Common myeloid progenitor, CD34-positive (primary cell): ENCODE data around the gene MAP2K4.

Experiments used
- CTCF ChIA-PET: fragments of 350-600 bp; sonication (Branson Sonifier 250); formaldehyde crosslinking; loops from one replicate; lab custom pipeline; 2021; ENCODE audit warnings: antibody characterized with exemption; lab: Charles Lee
- POLR2A ChIA-PET: fragments of 350-600 bp; sonication (Branson Sonifier 250); formaldehyde crosslinking; loops from one replicate; lab custom pipeline; 2021; ENCODE audit warnings: antibody characterized with exemption; lab: Charles Lee
- DNase-seq, 3 donors: peaks; one replicate each; pipeline versions ENCODE4 v3.0.0 to v3.0.0-alpha.2; 2013
- H3K27ac ChIP-seq, 2 experiments: 1 replicate in 1 of 2; 2 replicates in 1 of 2; pipeline ENCODE4 v1.7.0; 2013; ENCODE audit warnings: inconsistent platforms in 2 of 2, low read length in 2 of 2, mild to moderate bottlenecking in 2 of 2, low read depth in 1 of 2, moderate library complexity in 1 of 2; ENCODE audit not compliant: severe bottlenecking in 2 of 2, insufficient read depth in 1 of 2, poor library complexity in 1 of 2
- H3K27me3 ChIP-seq, 5 experiments: replicated peaks in 2 of 5; 1 replicate in 3 of 5; 2 replicates in 2 of 5; pipeline versions ENCODE4 v1.6.1 to v1.7.0; 2013; ENCODE audit warnings: low read length in 4 of 5, mild to moderate bottlenecking in 2 of 5, moderate library complexity in 2 of 5, inconsistent platforms in 1 of 5; ENCODE audit not compliant: insufficient read depth in 5 of 5, control insufficient read depth in 4 of 5
- H3K36me3 ChIP-seq, 4 experiments: 1 replicate in 2 of 4; 2 replicates in 2 of 4; pipeline versions ENCODE4 v1.6.1 to v1.7.0; 2013; ENCODE audit warnings: low read length in 3 of 4, control low read depth in 1 of 4, mild to moderate bottlenecking in 1 of 4; ENCODE audit not compliant: control insufficient read depth in 4 of 4, insufficient read depth in 4 of 4
- H3K4me1 ChIP-seq, 4 experiments: 1 replicate in 3 of 4; 2 replicates in 1 of 4; pipeline versions ENCODE4 v1.6.1 to v1.7.1; 2013; ENCODE audit warnings: low read length in 3 of 4, mild to moderate bottlenecking in 3 of 4, control low read depth in 1 of 4, inconsistent platforms in 1 of 4, moderate library complexity in 1 of 4; ENCODE audit not compliant: control insufficient read depth in 4 of 4, insufficient read depth in 4 of 4; ENCODE audit errors: control extremely low read depth in 1 of 4
- H3K4me3 ChIP-seq, 7 experiments: 1 replicate in 4 of 7; 2 replicates in 3 of 7; pipeline versions ENCODE4 v1.5.1 to v1.7.0; 2013; ENCODE audit warnings: mild to moderate bottlenecking in 7 of 7, low read length in 6 of 7, moderate library complexity in 6 of 7, inconsistent platforms in 2 of 7, low read depth in 2 of 7, control low read depth in 1 of 7; ENCODE audit not compliant: insufficient read depth in 4 of 7, control insufficient read depth in 1 of 7; ENCODE audit errors: extremely low read depth in 1 of 7
- H3K9me3 ChIP-seq, 5 experiments: 1 replicate in 4 of 5; 2 replicates in 1 of 5; pipeline versions ENCODE4 v1.6.1 to v1.7.1; 2013; ENCODE audit warnings: low read length in 4 of 5, mild to moderate bottlenecking in 2 of 5, inconsistent platforms in 1 of 5, low read depth in 1 of 5, moderate library complexity in 1 of 5; ENCODE audit not compliant: control insufficient read depth in 4 of 5, insufficient read depth in 2 of 5; ENCODE audit errors: control extremely low read depth in 1 of 5
- WGBS: methylation state at CpG from one replicate; pipeline ENCODE4 v1.1.5; 2013; ENCODE audit not compliant: insufficient coverage; 5-methylcytosine and 5-hydroxymethylcytosine counted together

Gene MAP2K4

DNA sequence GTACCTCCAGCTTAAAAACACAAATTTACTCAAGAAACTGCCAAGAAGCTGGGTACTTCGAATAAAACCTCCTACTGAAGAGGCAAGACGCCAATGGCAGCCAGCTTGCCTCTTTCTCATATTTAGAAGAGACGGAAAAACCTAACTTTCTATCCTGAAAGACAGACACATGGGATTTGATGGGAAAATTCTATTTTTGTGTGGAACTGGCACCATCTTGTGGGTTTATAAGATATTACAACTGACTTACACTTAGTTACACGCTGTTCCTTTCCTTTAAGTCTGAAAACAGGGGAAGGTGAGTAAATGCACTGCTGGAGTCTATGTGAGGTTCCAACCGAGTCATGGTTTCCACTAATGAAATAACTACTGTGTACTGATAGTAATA lies 33.7 kb upstream of the MAP2K4 start:
- H3K4me1 ChIP-seq: no peaks in the 10 kb centered on the region
- WGBS: 92% methylated on average over 2 of the region's 5 CpGs
- no peaks in the 10 kb centered on the region for H3K27me3 ChIP-seq
- H3K4me3 ChIP-seq: no peak overlapping the region
- CTCF ChIA-PET: interaction anchor here (1.6 kb wide), 1 partner anchor 9 kb away, joined by 7 read pairs; no protein-coding TSS in a partner anchor
- peak in 1 of 3 donors; percentile 4 for DNase-seq
- no peaks in the 10 kb centered on the region for H3K9me3 ChIP-seq
- no peak overlapping the region for H3K27ac ChIP-seq
- peaks cover 24 to 65% (median 38%) of the 10 kb centered on the region in 4 experiments for H3K36me3 ChIP-seq
- POLR2A ChIA-PET: no interaction called here

DNA sequence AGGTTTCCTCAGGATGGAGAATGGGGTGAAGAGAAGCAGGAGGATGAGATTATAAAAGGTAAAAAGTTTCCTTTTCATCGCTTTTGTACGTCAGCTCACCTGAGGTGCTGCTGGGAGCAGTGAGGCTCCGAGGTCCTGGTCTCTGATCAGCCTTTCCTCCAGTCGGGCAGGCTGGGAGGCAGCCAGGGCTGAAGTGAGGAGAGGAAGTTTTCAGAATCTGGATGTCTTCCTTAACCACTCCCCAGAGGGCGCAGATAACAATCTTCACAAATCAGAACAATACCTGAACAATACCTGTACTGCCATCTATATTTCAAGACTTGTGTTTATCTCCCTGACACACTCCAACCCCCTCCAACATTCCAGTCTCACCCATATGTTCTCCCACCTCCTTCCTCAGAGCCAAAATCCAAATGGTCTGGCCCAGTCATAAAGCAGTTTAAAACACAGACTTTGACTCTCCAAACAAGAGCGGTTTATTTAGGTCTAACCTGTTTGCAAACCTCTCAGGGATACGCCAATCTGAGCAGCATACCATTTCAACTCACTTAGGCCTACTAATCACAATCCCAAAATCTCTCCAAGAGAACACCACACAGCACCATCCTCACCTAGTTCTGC lies 30.2 kb upstream of the MAP2K4 start:
- 92% methylated on average over 6 of the region's 7 CpGs for WGBS
- CTCF ChIA-PET: interaction anchor here (0.7 to 1.1 kb wide), 3 partner anchors 9 to 1254 kb away, joined by 3 read pairs; no protein-coding TSS in a partner anchor
- no peak overlapping the region for H3K27ac ChIP-seq
- H3K4me1 ChIP-seq: no peaks in the 10 kb centered on the region
- H3K4me3 ChIP-seq: no peak overlapping the region
- DNase-seq: no peak
- H3K27me3 ChIP-seq: no peaks in the 10 kb centered on the region
- H3K9me3 ChIP-seq: no peaks in the 10 kb centered on the region
- peaks cover 16 to 40% (median 28%) of the 10 kb centered on the region in 4 experiments for H3K36me3 ChIP-seq
- POLR2A ChIA-PET: no interaction called here

DNA sequence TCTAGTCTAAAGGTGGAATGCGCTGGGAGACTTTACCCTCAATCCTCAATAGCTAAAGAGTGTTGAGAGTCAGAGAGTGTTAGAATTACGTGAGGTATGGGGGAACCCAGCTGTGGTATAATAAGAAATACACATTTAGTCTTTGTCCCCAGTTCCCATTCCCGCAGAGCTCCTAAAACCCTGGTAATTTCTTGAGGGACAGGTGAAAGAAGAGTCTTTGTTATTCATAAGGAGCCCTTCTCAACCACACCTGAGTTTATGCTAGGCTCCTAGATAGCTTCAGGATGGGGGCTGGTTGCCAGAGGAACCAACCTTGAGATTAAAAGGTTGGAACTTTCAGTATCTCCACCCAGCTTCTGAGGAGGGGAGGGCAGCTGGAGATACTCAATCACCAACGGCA lies 29.2 kb upstream of the MAP2K4 start:
- Histone ChIP-seq H3K27me3 (no peaks in the 10 kb centered on the region), H3K4me3 (no peak overlapping the region), H3K27ac (no peak overlapping the region), H3K4me1 (peaks cover 0 to 8% (median 6%) of the 10 kb centered on the region in 4 experiments), H3K36me3 (peaks cover 14 to 34% (median 26%) of the 10 kb centered on the region in 4 experiments), H3K9me3 (no peaks in the 10 kb centered on the region)
- WGBS: 50% methylated on average over 2 of the region's 4 CpGs
- DNase-seq: no peak
- ChIA-PET POLR2A (no interaction called here), CTCF (interaction anchor here (0.9 to 2.0 kb wide), 3 partner anchors 9 to 58 kb away, joined by 3 to 6 read pairs (median 3); no protein-coding TSS in a partner anchor)

DNA sequence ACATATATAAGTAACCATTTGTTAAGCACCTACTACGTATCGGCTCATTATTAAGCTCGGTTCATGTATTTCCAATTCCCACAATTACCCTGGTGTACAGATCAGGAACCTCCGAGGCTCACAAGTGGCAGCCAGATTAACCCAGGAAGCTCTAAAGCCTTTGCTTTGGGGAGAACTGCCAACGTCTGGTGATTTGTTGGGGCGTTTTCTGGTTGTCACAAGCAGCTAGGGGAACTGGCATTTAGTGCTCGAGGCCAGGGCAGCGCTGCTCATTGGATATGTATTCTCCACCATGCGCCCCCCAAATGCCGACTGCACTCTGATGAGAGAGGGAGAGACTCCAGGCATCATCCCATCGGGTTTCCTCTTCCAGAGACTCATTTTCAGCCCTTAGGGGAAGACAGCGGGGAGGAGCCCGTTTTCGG lies 23.9 kb upstream of the MAP2K4 start:
- Histone ChIP-seq H3K27me3 (no peaks in the 10 kb centered on the region), H3K36me3 (peaks cover 3 to 12% (median 8%) of the 10 kb centered on the region in 4 experiments), H3K4me1 (peaks cover 8 to 17% (median 11%) of the 10 kb centered on the region in 4 experiments), H3K27ac (peak overlapping the region; percentile 70 to 83), H3K4me3 (peak overlapping the region; percentile 85 to 97 (median 91)), H3K9me3 (no peaks in the 10 kb centered on the region)
- peak; percentile 81 to 95 (median 94) for DNase-seq
- 0% methylated on average over 8 of the region's 14 CpGs for WGBS
- ChIA-PET POLR2A (interaction anchor here (0.8 to 3.1 kb wide), 5 partner anchors 23 to 87 kb away, joined by 3 to 15 read pairs (median 3); partner anchors contain the start of gene MAP2K4), CTCF (interaction anchor here (0.9 to 3.0 kb wide), 4 partner anchors 8 to 28 kb away, joined by 4 to 8 read pairs (median 6); partner anchors contain the start of gene MAP2K4)

DNA sequence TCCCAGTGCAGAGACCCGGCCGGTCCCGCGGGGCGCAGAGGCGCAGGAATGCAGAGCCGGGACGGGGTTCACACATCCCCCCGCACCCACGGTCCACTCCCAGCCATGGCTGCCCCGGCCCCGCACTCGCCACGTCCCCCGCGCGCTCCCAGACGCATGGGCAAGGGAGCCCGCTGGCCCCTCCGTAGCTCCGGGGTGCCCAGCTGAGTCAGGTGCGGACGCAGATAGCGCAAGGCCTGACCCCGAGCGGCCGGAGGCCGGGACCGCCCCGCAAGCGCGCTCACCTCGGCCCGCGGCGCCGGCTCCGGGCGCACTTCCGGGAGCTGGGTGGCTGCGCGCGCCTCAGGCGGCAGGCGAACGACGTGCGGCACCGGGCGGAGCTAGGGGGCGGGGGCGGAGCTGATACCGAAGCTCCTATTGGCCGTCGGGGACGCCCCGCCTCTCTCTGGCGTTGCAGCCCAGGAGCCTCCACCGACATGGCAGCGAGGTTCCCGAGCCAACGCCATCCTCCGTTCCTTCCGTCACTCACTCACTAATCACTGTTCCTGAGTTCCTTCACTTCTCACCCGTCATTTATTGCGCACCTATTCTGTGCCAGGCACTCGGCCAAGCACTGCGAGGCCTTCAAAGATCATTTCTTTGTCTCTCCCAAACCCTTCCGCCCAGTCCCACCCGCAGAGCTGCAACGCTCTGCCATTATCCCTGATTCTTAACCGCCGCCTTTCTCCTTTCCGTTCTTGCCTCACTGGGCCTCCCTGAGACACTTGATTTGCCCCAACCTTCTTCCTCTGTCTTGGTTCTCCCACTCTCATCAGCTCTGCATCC lies 23.3 kb upstream of the MAP2K4 start, which contains the start of gene ZNF18:
Gene ZNF18 (minus strand): TSS at position 329 of the 825 bp plus-strand sequence. CDS start 4,646 bp downstream, outside the sequence.
- POLR2A ChIA-PET: interaction anchor here (0.6 to 3.1 kb wide), 7 partner anchors 10 to 1343 kb away, joined by 3 to 15 read pairs (median 3); partner anchors contain the start of gene MAP2K4
- WGBS: under 1% methylated on average over 63 of the region's 74 CpGs
- Histone ChIP-seq H3K9me3 (no peaks in the 10 kb centered on the region), H3K36me3 (peaks cover 0 to 6% (median 4%) of the 10 kb centered on the region in 4 experiments), H3K27ac (peak within 1 kb of the TSS; percentile 70 to 83), H3K4me1 (peaks cover 8 to 17% (median 11%) of the 10 kb centered on the region in 4 experiments), H3K4me3 (peak within 1 kb of the TSS; percentile 85 to 97 (median 91)), H3K27me3 (no peaks in the 10 kb centered on the region)
- DNase-seq: peak; percentile 94 to 97 (median 97)
- CTCF ChIA-PET: interaction anchor here (0.8 to 3.0 kb wide), 5 partner anchors 9 to 40 kb away, joined by 3 to 8 read pairs (median 4); partner anchors contain the start of gene MAP2K4

DNA sequence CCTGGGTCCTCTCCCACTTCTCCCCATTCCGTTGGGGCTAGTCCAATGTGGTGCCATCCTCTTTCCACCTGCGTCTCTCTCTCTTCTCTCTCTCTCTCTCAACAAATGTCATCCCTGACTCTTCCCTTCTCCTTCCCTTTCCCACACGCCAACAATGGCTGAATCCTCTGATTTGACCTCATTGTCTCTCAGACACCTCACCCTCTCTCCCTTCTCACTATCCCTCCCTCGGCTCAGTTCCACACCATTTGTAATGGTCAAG lies 22.8 kb upstream of the MAP2K4 start:
- WGBS: 85% methylated on average over 3 of the region's 4 CpGs
- Histone ChIP-seq H3K36me3 (peaks cover 0 to under 1% (median 0%) of the 10 kb centered on the region in 4 experiments), H3K4me3 (peak overlapping the region; percentile 85 to 97 (median 91)), H3K4me1 (peaks cover 8 to 17% (median 11%) of the 10 kb centered on the region in 4 experiments), H3K27me3 (no peaks in the 10 kb centered on the region), H3K27ac (peak overlapping the region in 1 of 2 experiments; percentile 83), H3K9me3 (no peaks in the 10 kb centered on the region)
- POLR2A ChIA-PET: interaction anchor here (0.6 to 3.1 kb wide), 4 partner anchors 9 to 33 kb away, joined by 3 to 15 read pairs (median 4); partner anchors contain the start of gene MAP2K4
- no peak for DNase-seq
- CTCF ChIA-PET: interaction anchor here (0.8 to 3.0 kb wide), 4 partner anchors 22 to 40 kb away, joined by 3 to 8 read pairs (median 6); partner anchors contain the start of gene MAP2K4
